GM23338 (cell line): Measurements from ENCODE around the gene DNAJC1. TPM values are rescaled to one million over a fixed set of nuclear protein-coding genes. Genes with fewer than 3 reads are reported as not detected.

Experiments used
- ATAC-seq: fragments of 200-7000 bp; cut with Tn5 transposase; 3 replicates; pipeline ENCODE4 v1.9.1; 2020
- DNase-seq: peaks from one replicate; pipeline ENCODE4 v3.0.0-alpha.2; 2015; ENCODE audit warnings: low spot score
- H2AFZ ChIP-seq: fragments of 200-600 bp; sonication (generic); 2 replicates; pipeline ENCODE4 v1.8.0; 2016; ENCODE audit warnings: antibody characterized with exemption, mild to moderate bottlenecking, moderate library complexity
- H3F3A ChIP-seq: fragments of 200-600 bp; sonication (generic); replicated peaks from 2 replicates; pipeline ENCODE4 v1.8.0; 2017; ENCODE audit warnings: antibody characterized with exemption, mixed run types, low read depth
- H3K27ac ChIP-seq: fragments of 200-600 bp; sonication (generic); 2 replicates; pipeline ENCODE4 v1.6.1; 2016; ENCODE audit warnings: low read depth
- H3K27me3 ChIP-seq: fragments of 200-600 bp; sonication (generic); 2 replicates; pipeline ENCODE4 v1.8.0; 2016; ENCODE audit warnings: mild to moderate bottlenecking, mixed run types, moderate library complexity; ENCODE audit not compliant: insufficient read depth
- H3K36me3 ChIP-seq: fragments of 200-600 bp; sonication (generic); 2 replicates; pipeline ENCODE4 v1.8.0; 2016; ENCODE audit warnings: mild to moderate bottlenecking; ENCODE audit not compliant: insufficient read depth
- H3K4me1 ChIP-seq: fragments of 200-600 bp; sonication (generic); 2 replicates; pipeline ENCODE4 v1.8.0; 2016; ENCODE audit warnings: mild to moderate bottlenecking, moderate library complexity; ENCODE audit not compliant: insufficient read depth
- H3K4me2 ChIP-seq: fragments of 200-600 bp; sonication (generic); 2 replicates; pipeline ENCODE4 v1.7.1; 2017; ENCODE audit warnings: mixed run types
- H3K4me3 ChIP-seq: fragments of 200-600 bp; sonication (generic); 2 replicates; pipeline ENCODE4 v1.6.1; 2016; ENCODE audit warnings: mixed run types
- H3K79me2 ChIP-seq: fragments of 200-600 bp; sonication (generic); replicated peaks from 2 replicates; pipeline ENCODE4 v1.8.0; 2017; ENCODE audit warnings: mild to moderate bottlenecking; ENCODE audit not compliant: insufficient read depth
- H3K9me2 ChIP-seq: fragments of 200-600 bp; sonication (generic); 2 replicates; pipeline ENCODE4 v1.8.0; 2017; ENCODE audit not compliant: insufficient read depth
- H4K20me1 ChIP-seq: fragments of 200-600 bp; sonication (generic); replicated peaks from 2 replicates; pipeline ENCODE4 v1.8.0; 2017; ENCODE audit warnings: mild to moderate bottlenecking; ENCODE audit not compliant: insufficient read depth
- H3K27ac Mint-ChIP-seq: 2 replicates; pipeline ENCODE4 v1.8.0; 2020; ENCODE audit warnings: inconsistent platforms, mild to moderate bottlenecking, moderate library complexity, mixed read lengths
- H3K27me3 Mint-ChIP-seq: 3 replicates; pipeline ENCODE4 v1.8.0; 2022; ENCODE audit warnings: low read depth, mild to moderate bottlenecking, moderate library complexity, mixed read lengths, inconsistent platforms; ENCODE audit not compliant: insufficient read depth, poor library complexity
- H3K36me3 Mint-ChIP-seq: 3 replicates; pipeline ENCODE4 v1.8.0; 2021; ENCODE audit warnings: low read depth, mild to moderate bottlenecking, inconsistent platforms, moderate library complexity, mixed read lengths
- H3K4me1 Mint-ChIP-seq: 3 replicates; pipeline ENCODE4 v1.8.0; 2020; ENCODE audit warnings: mild to moderate bottlenecking, inconsistent platforms, mixed read lengths
- H3K4me3 Mint-ChIP-seq: 3 replicates; pipeline ENCODE4 v1.8.0; 2021; ENCODE audit warnings: moderate library complexity, mild to moderate bottlenecking, inconsistent platforms, mixed read lengths
- H3K9me3 Mint-ChIP-seq: 3 replicates; pipeline ENCODE4 v1.8.0; 2020; ENCODE audit warnings: moderate library complexity, mild to moderate bottlenecking, inconsistent platforms, mixed read lengths
- CREB1 ChIP-seq: fragments of 250-450 bp; sonication (Bioruptor Pico); IDR thresholded peaks from 2 replicates; pipeline ENCODE4 v1.5.0; 2020; ENCODE audit warnings: low read depth, mild to moderate bottlenecking, moderate library complexity
- EZH2 ChIP-seq: fragments of 200-600 bp; sonication (generic); IDR thresholded peaks from one replicate; pipeline ENCODE4 v1.8.0; 2017; ENCODE audit warnings: antibody characterized with exemption, mild to moderate bottlenecking, low read depth; ENCODE audit not compliant: unreplicated experiment
- EZH2phosphoT487 ChIP-seq: fragments of 200-600 bp; sonication (generic); IDR thresholded peaks from one replicate; pipeline ENCODE4 v1.8.1; 2018; ENCODE audit warnings: antibody characterized with exemption; ENCODE audit not compliant: unreplicated experiment
- JUNB ChIP-seq: IDR thresholded peaks from one replicate; pipeline ENCODE4 v1.6.1; 2016; ENCODE audit warnings: antibody characterized with exemption; ENCODE audit not compliant: unreplicated experiment
- NANOG ChIP-seq: IDR thresholded peaks from 2 replicates; pipeline ENCODE4 v1.6.1; 2016; ENCODE audit warnings: antibody characterized with exemption, borderline replicate concordance
- POLR2AphosphoS5 ChIP-seq: IDR thresholded peaks from 2 replicates; pipeline ENCODE4 v1.6.1; 2016; ENCODE audit warnings: antibody characterized with exemption, low read depth
- STAT1 ChIP-seq: IDR thresholded peaks from one replicate; pipeline ENCODE4 v1.6.1; 2016; ENCODE audit warnings: antibody characterized with exemption; ENCODE audit not compliant: unreplicated experiment
- ZNF114 ChIP-seq: fragments of 250-450 bp; sonication (Bioruptor Pico); IDR thresholded peaks from 2 replicates; pipeline ENCODE4 v1.5.0; 2020; ENCODE audit warnings: mild to moderate bottlenecking, moderate library complexity
- ZNF331 ChIP-seq: fragments of 250-450 bp; sonication (Bioruptor Pico); IDR thresholded peaks from 2 replicates; pipeline ENCODE4 v1.5.0; 2020; ENCODE audit warnings: low read depth, mild to moderate bottlenecking, moderate library complexity
- polyA plus RNA-seq: library from polyadenylated mRNA; unstranded; fragments of >200 nt; fragmentation: Nextera tagmentation; extraction: Ambion mirVana; gene quantifications from 2 replicates; pipeline ENCODE4 v1.2.1, GENCODE V29; 2016
- total RNA-seq: library from RNA; depleted of rRNA; stranded (reverse); fragments of >200 nt; shearing (Covaris generic); gene quantifications from 2 replicates; pipeline ENCODE4 v1.2.3, GENCODE V29; 2014
- TF ChIP-seq, protein P1 (sequence below): fragments of 250-450 bp; sonication (Bioruptor Pico); IDR thresholded peaks from 2 replicates; pipeline ENCODE4 v1.5.0; 2020; ENCODE audit warnings: mild to moderate bottlenecking, moderate library complexity
- TF ChIP-seq, protein P2 (sequence below), 2 experiments: fragments of 200-600 bp in 1 of 2; sonication (generic) in 1 of 2; conservative IDR thresholded peaks; 2 replicates each; pipeline versions ENCODE4 v1.5.1 to v1.6.1; 2016 to 2017; ENCODE audit warnings: antibody characterized with exemption in 2 of 2, low read depth in 2 of 2, mild to moderate bottlenecking in 2 of 2, moderate library complexity in 1 of 2
- TF ChIP-seq, protein P3 (sequence below): IDR thresholded peaks from one replicate; pipeline ENCODE4 v1.6.1; 2018; ENCODE audit warnings: antibody characterized with exemption; ENCODE audit not compliant: unreplicated experiment

Gene DNAJC1
- total and polyA plus RNA-seq, 2 experiments from 2014 or later = 38.6 to 45.3 TPM

DNA sequence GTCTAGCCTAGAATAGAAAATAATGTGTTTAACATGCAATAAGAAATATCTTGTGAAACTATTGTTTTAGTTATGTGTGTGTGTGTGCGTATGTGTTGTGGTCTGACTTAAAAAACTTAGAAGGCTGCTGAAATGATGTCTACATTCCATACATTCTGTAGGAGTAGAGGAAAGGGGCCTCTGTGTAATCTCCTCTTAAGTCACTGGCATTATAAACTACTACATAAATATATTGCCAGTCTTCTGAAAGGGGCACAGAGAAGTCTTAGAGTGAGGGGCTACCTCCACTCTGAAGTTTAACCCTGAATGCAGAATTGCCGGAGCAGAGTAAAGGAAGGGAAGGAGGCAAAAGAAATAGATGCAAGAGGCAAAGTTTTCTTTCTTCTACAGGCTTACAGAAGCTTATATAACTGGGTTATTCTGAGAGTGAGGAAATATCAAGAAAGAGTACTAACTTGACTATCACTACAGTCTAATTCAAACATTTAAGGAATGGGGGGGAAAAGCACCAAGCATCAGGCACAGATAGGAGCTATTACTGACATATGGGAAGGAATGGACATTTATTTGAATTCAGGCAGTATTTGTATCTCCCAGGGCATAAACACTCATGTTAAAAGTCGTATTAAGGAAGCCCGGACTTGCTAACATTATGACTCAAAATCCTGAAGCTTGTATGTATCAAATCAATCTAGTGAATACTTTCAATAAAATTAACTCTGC, 75.7 kb downstream of the DNAJC1 start:
- Histone ChIP-seq H3K36me3 (no peaks in the 10 kb centered on the region), H2AFZ (no peak overlapping the region), H3K79me2 (no peaks in the 10 kb centered on the region), H3K27ac (no peak overlapping the region), H3K4me2 (no peak overlapping the region), H3K4me1 (peaks cover 7% of the 10 kb centered on the region; the same call in 1 of the 2 replicates), H3K9me2 (no peaks in the 10 kb centered on the region), H4K20me1 (no peaks in the 10 kb centered on the region), H3K4me3 (no peak overlapping the region), H3F3A (no peaks in the 10 kb centered on the region), H3K27me3 (no peaks in the 10 kb centered on the region)
- no peak overlapping the region for H3K4me3 Mint-ChIP-seq
- TF ChIP-seq, protein P1, sequence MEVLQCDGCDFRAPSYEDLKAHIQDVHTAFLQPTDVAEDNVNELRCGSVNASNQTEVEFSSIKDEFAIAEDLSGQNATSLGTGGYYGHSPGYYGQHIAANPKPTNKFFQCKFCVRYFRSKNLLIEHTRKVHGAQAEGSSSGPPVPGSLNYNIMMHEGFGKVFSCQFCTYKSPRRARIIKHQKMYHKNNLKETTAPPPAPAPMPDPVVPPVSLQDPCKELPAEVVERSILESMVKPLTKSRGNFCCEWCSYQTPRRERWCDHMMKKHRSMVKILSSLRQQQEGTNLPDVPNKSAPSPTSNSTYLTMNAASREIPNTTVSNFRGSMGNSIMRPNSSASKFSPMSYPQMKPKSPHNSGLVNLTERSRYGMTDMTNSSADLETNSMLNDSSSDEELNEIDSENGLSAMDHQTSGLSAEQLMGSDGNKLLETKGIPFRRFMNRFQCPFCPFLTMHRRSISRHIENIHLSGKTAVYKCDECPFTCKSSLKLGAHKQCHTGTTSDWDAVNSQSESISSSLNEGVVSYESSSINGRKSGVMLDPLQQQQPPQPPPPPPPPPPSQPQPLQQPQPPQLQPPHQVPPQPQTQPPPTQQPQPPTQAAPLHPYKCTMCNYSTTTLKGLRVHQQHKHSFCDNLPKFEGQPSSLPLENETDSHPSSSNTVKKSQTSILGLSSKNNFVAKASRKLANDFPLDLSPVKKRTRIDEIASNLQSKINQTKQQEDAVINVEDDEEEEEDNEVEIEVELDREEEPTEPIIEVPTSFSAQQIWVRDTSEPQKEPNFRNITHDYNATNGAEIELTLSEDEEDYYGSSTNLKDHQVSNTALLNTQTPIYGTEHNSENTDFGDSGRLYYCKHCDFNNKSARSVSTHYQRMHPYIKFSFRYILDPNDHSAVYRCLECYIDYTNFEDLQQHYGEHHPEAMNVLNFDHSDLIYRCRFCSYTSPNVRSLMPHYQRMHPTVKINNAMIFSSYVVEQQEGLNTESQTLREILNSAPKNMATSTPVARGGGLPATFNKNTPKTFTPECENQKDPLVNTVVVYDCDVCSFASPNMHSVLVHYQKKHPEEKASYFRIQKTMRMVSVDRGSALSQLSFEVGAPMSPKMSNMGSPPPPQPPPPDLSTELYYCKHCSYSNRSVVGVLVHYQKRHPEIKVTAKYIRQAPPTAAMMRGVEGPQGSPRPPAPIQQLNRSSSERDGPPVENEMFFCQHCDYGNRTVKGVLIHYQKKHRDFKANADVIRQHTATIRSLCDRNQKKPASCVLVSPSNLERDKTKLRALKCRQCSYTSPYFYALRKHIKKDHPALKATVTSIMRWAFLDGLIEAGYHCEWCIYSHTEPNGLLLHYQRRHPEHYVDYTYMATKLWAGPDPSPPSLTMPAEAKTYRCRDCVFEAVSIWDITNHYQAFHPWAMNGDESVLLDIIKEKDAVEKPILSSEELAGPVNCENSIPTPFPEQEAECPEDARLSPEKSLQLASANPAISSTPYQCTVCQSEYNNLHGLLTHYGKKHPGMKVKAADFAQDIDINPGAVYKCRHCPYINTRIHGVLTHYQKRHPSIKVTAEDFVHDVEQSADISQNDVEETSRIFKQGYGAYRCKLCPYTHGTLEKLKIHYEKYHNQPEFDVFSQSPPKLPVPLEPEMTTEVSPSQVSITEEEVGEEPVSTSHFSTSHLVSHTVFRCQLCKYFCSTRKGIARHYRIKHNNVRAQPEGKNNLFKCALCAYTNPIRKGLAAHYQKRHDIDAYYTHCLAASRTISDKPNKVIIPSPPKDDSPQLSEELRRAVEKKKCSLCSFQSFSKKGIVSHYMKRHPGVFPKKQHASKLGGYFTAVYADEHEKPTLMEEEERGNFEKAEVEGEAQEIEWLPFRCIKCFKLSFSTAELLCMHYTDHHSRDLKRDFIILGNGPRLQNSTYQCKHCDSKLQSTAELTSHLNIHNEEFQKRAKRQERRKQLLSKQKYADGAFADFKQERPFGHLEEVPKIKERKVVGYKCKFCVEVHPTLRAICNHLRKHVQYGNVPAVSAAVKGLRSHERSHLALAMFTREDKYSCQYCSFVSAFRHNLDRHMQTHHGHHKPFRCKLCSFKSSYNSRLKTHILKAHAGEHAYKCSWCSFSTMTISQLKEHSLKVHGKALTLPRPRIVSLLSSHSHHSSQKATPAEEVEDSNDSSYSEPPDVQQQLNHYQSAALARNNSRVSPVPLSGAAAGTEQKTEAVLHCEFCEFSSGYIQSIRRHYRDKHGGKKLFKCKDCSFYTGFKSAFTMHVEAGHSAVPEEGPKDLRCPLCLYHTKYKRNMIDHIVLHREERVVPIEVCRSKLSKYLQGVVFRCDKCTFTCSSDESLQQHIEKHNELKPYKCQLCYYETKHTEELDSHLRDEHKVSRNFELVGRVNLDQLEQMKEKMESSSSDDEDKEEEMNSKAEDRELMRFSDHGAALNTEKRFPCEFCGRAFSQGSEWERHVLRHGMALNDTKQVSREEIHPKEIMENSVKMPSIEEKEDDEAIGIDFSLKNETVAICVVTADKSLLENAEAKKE (CRISPR knock-in tag) = no peak
- TF ChIP-seq, protein P2, sequence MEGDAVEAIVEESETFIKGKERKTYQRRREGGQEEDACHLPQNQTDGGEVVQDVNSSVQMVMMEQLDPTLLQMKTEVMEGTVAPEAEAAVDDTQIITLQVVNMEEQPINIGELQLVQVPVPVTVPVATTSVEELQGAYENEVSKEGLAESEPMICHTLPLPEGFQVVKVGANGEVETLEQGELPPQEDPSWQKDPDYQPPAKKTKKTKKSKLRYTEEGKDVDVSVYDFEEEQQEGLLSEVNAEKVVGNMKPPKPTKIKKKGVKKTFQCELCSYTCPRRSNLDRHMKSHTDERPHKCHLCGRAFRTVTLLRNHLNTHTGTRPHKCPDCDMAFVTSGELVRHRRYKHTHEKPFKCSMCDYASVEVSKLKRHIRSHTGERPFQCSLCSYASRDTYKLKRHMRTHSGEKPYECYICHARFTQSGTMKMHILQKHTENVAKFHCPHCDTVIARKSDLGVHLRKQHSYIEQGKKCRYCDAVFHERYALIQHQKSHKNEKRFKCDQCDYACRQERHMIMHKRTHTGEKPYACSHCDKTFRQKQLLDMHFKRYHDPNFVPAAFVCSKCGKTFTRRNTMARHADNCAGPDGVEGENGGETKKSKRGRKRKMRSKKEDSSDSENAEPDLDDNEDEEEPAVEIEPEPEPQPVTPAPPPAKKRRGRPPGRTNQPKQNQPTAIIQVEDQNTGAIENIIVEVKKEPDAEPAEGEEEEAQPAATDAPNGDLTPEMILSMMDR (conservative IDR thresholded peaks at IDR 0.05; ENCODE audit: low read depth in 2 of 2) = no peak
- TF ChIP-seq ZNF331 (CRISPR knock-in tag) = no peak
- no peak for TF ChIP-seq EZH2
- TF ChIP-seq JUNB = no peak
- TF ChIP-seq ZNF114 = no peak
- TF ChIP-seq POLR2AphosphoS5 = no peak
- TF ChIP-seq, protein P3, sequence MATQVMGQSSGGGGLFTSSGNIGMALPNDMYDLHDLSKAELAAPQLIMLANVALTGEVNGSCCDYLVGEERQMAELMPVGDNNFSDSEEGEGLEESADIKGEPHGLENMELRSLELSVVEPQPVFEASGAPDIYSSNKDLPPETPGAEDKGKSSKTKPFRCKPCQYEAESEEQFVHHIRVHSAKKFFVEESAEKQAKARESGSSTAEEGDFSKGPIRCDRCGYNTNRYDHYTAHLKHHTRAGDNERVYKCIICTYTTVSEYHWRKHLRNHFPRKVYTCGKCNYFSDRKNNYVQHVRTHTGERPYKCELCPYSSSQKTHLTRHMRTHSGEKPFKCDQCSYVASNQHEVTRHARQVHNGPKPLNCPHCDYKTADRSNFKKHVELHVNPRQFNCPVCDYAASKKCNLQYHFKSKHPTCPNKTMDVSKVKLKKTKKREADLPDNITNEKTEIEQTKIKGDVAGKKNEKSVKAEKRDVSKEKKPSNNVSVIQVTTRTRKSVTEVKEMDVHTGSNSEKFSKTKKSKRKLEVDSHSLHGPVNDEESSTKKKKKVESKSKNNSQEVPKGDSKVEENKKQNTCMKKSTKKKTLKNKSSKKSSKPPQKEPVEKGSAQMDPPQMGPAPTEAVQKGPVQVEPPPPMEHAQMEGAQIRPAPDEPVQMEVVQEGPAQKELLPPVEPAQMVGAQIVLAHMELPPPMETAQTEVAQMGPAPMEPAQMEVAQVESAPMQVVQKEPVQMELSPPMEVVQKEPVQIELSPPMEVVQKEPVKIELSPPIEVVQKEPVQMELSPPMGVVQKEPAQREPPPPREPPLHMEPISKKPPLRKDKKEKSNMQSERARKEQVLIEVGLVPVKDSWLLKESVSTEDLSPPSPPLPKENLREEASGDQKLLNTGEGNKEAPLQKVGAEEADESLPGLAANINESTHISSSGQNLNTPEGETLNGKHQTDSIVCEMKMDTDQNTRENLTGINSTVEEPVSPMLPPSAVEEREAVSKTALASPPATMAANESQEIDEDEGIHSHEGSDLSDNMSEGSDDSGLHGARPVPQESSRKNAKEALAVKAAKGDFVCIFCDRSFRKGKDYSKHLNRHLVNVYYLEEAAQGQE = no peak
- TF ChIP-seq EZH2phosphoT487 = no peak
- TF ChIP-seq NANOG = no peak
- TF ChIP-seq STAT1 = no peak
- TF ChIP-seq CREB1 (CRISPR knock-in tag) = no peak
- no peaks in the 10 kb centered on the region for H3K36me3 Mint-ChIP-seq
- peaks cover 3% of the 10 kb centered on the region for H3K27me3 Mint-ChIP-seq
- ATAC-seq = no peak
- 0 out of 2 replicates have a peak overlapping the region, but pooled peaks have one; percentile 0 for H3K27ac Mint-ChIP-seq
- H3K4me1 Mint-ChIP-seq = peaks cover 17% of the 10 kb centered on the region
- no peaks in the 10 kb centered on the region for H3K9me3 Mint-ChIP-seq
- DNase-seq = no peak
